Panc1 (cell line): ENCODE measurements around the gene CELSR2. TPM values are rescaled to one million over a fixed set of nuclear protein-coding genes. Genes with fewer than 3 reads are reported as not detected.

Experiments
- ATAC-seq: fragments of 200-7000 bp; cut with Tn5 transposase; 2 replicates; pipeline ENCODE4 v1.9.1; 2020; ENCODE audit warnings: mild to moderate bottlenecking, moderate library complexity
- BruUV-seq: library from RNA; stranded (reverse); fragments of 400-500 nt; replicated peaks from 2 replicates; lab custom pipeline; 2021; lab: Mats Ljungman, UMichigan
- CTCF ChIA-PET: fragments of 300-600 bp; sonication (Branson Sonifier 250); formaldehyde crosslinking; loops from one replicate; lab custom pipeline; 2022; ENCODE audit warnings: antibody characterized with exemption; lab: Charles Lee
- POLR2A ChIA-PET: fragments of 300-600 bp; sonication (Branson Sonifier 250); formaldehyde crosslinking; loops from one replicate; lab custom pipeline; 2022; ENCODE audit warnings: antibody characterized with exemption; lab: Charles Lee
- DNase-seq: peaks from one replicate; pipeline ENCODE4 v3.0.0-alpha.2; 2010; ENCODE audit warnings: low read depth, low spot score
- H3K27ac ChIP-seq: 2 replicates; pipeline ENCODE4 v1.5.1; 2011; ENCODE audit warnings: mild to moderate bottlenecking, low read length, inconsistent platforms
- H3K27me3 ChIP-seq: fragments of 200-500 bp; sonication (Bioruptor generic); 2 replicates; pipeline ENCODE4 v1.6.0; 2014; ENCODE audit warnings: low read length, inconsistent platforms; ENCODE audit not compliant: control insufficient read depth, insufficient read depth
- H3K36me3 ChIP-seq: fragments of 200-500 bp; sonication (Bioruptor generic); 2 replicates; pipeline ENCODE4 v1.5.1; 2014; ENCODE audit warnings: inconsistent platforms, mild to moderate bottlenecking, low read length, moderate library complexity; ENCODE audit not compliant: control insufficient read depth, insufficient read depth
- H3K4me1 ChIP-seq: 2 replicates; pipeline ENCODE4 v1.5.1; 2011; ENCODE audit warnings: inconsistent platforms, mild to moderate bottlenecking, low read length, moderate library complexity; ENCODE audit not compliant: control insufficient read depth, insufficient read depth
- H3K4me3 ChIP-seq, 2 experiments: 2 replicates each; pipeline ENCODE4 v1.5.1; 2011 to 2012; ENCODE audit warnings: low read depth in 2 of 2, low read length in 2 of 2, mild to moderate bottlenecking in 2 of 2, inconsistent platforms in 1 of 2, moderate library complexity in 1 of 2
- H3K9me3 ChIP-seq: fragments of 200-500 bp; sonication (Bioruptor generic); 2 replicates; pipeline ENCODE4 v1.5.1; 2014; ENCODE audit warnings: low read depth, mild to moderate bottlenecking, inconsistent platforms, low read length, moderate library complexity; ENCODE audit not compliant: control insufficient read depth, insufficient read depth
- POLR2AphosphoS5 ChIP-seq: IDR thresholded peaks from 2 replicates; pipeline ENCODE4 v1.6.1; 2012; ENCODE audit warnings: mild to moderate bottlenecking, low read depth, low read length, moderate library complexity
- SIN3A ChIP-seq: IDR thresholded peaks from 2 replicates; pipeline ENCODE4 v1.6.1; 2012; ENCODE audit warnings: low read depth, mild to moderate bottlenecking, low read length, moderate library complexity, borderline replicate concordance; ENCODE audit not compliant: insufficient read depth
- TCF7L2 ChIP-seq: IDR thresholded peaks from 2 replicates; pipeline ENCODE4 v1.6.1; 2011; ENCODE audit warnings: mild to moderate bottlenecking, low read depth, low read length, inconsistent platforms
- in situ Hi-C: cut with HindIII; loops from 2 replicates; pipeline ENCODE4 v1.10.0; 2016; ENCODE audit warnings: low sequenced_read_pairs, low pct_unique_long_range_greater_than_20kb
- intact Hi-C: fragments of 100-400 bp; cut with micrococcal nuclease; formaldehyde crosslinking; loops from one replicate; pipeline ENCODE4 v1.10.0; 2022; ENCODE audit not compliant: unreplicated experiment
- total RNA-seq: library from RNA; stranded (reverse); gene quantifications from one replicate; pipeline ENCODE4 v1.2.1, GENCODE V29; 2021; ENCODE audit not compliant: unreplicated experiment
- TF ChIP-seq, protein P1 (sequence below): fragments of 450-650 bp; IDR thresholded peaks from 2 replicates; pipeline ENCODE4 v1.5.1; 2017; ENCODE audit warnings: mild to moderate bottlenecking
- TF ChIP-seq, protein P2 (sequence below), 2 experiments: IDR thresholded peaks; 2 replicates each; pipeline ENCODE4 v1.6.1; 2011 to 2012; ENCODE audit warnings: low read depth in 2 of 2, control low read depth in 1 of 2, low read length in 1 of 2, mild to moderate bottlenecking in 1 of 2, moderate library complexity in 1 of 2; ENCODE audit not compliant: insufficient read depth in 1 of 2

CELSR2 gene
- total RNA-seq, 1 experiment from 2014 or later: 4.1 TPM

DNA sequence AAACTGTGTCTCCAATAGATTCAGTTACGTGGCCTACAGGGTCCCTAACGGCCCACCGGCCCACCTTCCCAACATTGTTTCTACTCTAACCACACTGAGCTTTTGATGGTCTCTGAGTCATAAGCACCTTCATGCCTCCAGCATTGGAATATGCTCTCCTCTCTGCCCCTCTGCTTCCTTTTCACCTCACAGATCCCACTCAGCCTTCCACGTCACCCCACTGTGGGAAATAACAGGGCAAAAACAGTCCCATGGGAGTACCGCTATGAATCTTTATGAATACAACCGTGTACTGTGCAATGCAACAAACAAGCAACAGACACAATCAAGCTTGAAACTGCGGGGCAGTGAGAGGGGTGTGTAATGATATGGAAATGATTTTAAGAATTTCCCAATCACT lies 40.9 kb upstream of the CELSR2 start:
- Histone ChIP-seq H3K27ac (no peak overlapping the region), H3K27me3 (no peaks in the 10 kb centered on the region), H3K9me3 (no peaks in the 10 kb centered on the region), H3K4me3 (no peak overlapping the region), H3K36me3 (no peaks in the 10 kb centered on the region), H3K4me1 (peaks cover 2% of the 10 kb centered on the region; the same call in 1 of the 2 replicates)
- CTCF ChIA-PET: no interaction called here
- intact Hi-C loops: no loop called here
- in situ Hi-C loops: no loop called here
- DNase-seq (no peak), ATAC-seq (no peak)
- TF ChIP-seq SIN3A (no peak), TCF7L2 (no peak), POLR2AphosphoS5 (no peak)
- TF ChIP-seq, protein P1, sequence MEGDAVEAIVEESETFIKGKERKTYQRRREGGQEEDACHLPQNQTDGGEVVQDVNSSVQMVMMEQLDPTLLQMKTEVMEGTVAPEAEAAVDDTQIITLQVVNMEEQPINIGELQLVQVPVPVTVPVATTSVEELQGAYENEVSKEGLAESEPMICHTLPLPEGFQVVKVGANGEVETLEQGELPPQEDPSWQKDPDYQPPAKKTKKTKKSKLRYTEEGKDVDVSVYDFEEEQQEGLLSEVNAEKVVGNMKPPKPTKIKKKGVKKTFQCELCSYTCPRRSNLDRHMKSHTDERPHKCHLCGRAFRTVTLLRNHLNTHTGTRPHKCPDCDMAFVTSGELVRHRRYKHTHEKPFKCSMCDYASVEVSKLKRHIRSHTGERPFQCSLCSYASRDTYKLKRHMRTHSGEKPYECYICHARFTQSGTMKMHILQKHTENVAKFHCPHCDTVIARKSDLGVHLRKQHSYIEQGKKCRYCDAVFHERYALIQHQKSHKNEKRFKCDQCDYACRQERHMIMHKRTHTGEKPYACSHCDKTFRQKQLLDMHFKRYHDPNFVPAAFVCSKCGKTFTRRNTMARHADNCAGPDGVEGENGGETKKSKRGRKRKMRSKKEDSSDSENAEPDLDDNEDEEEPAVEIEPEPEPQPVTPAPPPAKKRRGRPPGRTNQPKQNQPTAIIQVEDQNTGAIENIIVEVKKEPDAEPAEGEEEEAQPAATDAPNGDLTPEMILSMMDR: no peak
- TF ChIP-seq, protein P2, sequence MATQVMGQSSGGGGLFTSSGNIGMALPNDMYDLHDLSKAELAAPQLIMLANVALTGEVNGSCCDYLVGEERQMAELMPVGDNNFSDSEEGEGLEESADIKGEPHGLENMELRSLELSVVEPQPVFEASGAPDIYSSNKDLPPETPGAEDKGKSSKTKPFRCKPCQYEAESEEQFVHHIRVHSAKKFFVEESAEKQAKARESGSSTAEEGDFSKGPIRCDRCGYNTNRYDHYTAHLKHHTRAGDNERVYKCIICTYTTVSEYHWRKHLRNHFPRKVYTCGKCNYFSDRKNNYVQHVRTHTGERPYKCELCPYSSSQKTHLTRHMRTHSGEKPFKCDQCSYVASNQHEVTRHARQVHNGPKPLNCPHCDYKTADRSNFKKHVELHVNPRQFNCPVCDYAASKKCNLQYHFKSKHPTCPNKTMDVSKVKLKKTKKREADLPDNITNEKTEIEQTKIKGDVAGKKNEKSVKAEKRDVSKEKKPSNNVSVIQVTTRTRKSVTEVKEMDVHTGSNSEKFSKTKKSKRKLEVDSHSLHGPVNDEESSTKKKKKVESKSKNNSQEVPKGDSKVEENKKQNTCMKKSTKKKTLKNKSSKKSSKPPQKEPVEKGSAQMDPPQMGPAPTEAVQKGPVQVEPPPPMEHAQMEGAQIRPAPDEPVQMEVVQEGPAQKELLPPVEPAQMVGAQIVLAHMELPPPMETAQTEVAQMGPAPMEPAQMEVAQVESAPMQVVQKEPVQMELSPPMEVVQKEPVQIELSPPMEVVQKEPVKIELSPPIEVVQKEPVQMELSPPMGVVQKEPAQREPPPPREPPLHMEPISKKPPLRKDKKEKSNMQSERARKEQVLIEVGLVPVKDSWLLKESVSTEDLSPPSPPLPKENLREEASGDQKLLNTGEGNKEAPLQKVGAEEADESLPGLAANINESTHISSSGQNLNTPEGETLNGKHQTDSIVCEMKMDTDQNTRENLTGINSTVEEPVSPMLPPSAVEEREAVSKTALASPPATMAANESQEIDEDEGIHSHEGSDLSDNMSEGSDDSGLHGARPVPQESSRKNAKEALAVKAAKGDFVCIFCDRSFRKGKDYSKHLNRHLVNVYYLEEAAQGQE (IDR thresholded peaks at IDR 0.05; ENCODE audit: insufficient read depth in 1 of 2, low read depth in 2 of 2, low read length in 1 of 2): no peak
- no TSS peak for BruUV-seq
- POLR2A ChIA-PET: no interaction called here

DNA sequence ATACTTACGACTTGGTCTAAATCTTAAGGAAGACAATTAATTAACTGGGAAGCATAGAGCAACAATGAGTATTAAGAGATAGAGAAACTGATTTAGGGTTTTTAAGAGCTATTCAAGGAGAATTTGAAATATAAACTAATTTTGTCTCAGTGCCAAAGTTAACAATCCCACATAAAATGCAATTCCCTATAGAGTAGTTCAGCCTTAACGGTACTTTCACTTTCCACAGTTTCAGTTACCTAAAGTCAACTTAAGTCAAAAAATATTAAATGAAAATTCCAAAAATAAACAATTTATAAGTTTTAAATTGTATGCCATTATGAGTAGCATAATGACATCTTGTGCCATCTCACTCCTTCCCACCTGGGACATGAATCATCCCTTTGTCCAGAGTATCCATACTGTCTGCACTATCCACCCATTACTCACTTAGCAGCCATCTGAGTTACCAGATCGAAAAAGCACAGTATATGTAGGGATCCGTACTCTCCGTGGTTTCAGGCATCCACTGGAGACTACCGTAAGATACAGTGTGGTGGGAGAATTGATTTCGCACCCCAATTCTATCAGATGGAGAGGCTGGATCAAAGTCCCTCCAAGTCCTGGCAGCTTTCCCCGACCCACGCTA lies 40.4 kb upstream of the CELSR2 start:
- intact Hi-C loops: no loop called here
- in situ Hi-C loops: no loop called here
- no TSS peak for BruUV-seq
- Histone ChIP-seq H3K27ac (no peak overlapping the region), H3K4me1 (peaks cover 2% of the 10 kb centered on the region; the same call in 1 of the 2 replicates), H3K27me3 (no peaks in the 10 kb centered on the region), H3K36me3 (no peaks in the 10 kb centered on the region; the same call in 1 of the 2 replicates), H3K9me3 (no peaks in the 10 kb centered on the region), H3K4me3 (no peak overlapping the region)
- TF ChIP-seq, protein P1: no peak
- TF ChIP-seq, protein P2 (IDR thresholded peaks at IDR 0.05; ENCODE audit: insufficient read depth in 1 of 2, low read depth in 2 of 2, low read length in 1 of 2): no peak
- TF ChIP-seq TCF7L2: no peak
- no peak for TF ChIP-seq POLR2AphosphoS5
- TF ChIP-seq SIN3A: no peak
- ATAC-seq (no peak), DNase-seq (no peak)
- ChIA-PET POLR2A (no interaction called here), CTCF (no interaction called here)
